Endothelial cell of umbilical vein (primary cell): ENCODE results near the gene TXNRD1. TPM values are rescaled to one million over a fixed set of nuclear protein-coding genes. Genes with fewer than 3 reads are reported as not detected.
"Not testable (repeated sequence)": the region's sequence is repeated elsewhere in the genome, so short reads cannot be mapped to it uniquely, and the experiment has no call there.

Experiments
- BruUV-seq: library from RNA; stranded (reverse); fragments of 400-500 nt; replicated peaks from 2 replicates; lab custom pipeline; 2021; lab: Mats Ljungman, UMichigan
- CTCF ChIA-PET: fragments of 300-600, 350-600 bp; sonication (Branson Sonifier 250); formaldehyde crosslinking; loops from one replicate; lab custom pipeline; 2021; ENCODE audit warnings: antibody characterized with exemption, inconsistent platforms; lab: Charles Lee
- POLR2A ChIA-PET: fragments of 300-600, 350-600 bp; sonication (Branson Sonifier 250); formaldehyde crosslinking; loops from one replicate; lab custom pipeline; 2021; ENCODE audit warnings: antibody characterized with exemption, inconsistent platforms; lab: Charles Lee
- DNase-seq: peaks from one replicate; pipeline ENCODE4 v3.0.0-alpha.2; 2011; ENCODE audit warnings: low read depth, low spot score
- FAIRE-seq: peaks from 2 replicates; lab custom pipeline; 2011; peaks lifted over from hg19 to GRCh38; lab: Jason Lieb, UNC
- H2AFZ ChIP-seq: 2 replicates; pipeline ENCODE4 v1.6.0; 2012; ENCODE audit warnings: low read depth, low read length, control low read depth, inconsistent platforms
- H3K27ac ChIP-seq: 2 replicates; pipeline ENCODE4 v1.5.1; 2011; ENCODE audit warnings: low read depth, mild to moderate bottlenecking, control low read depth, low read length, moderate library complexity; ENCODE audit not compliant: insufficient read depth
- H3K27me3 ChIP-seq, 2 experiments: 2 replicates each; pipeline versions ENCODE4 v1.6.0 to v1.6.1; 2011; ENCODE audit warnings: low read length in 2 of 2, mixed read lengths in 1 of 2; ENCODE audit not compliant: control insufficient read depth in 2 of 2, insufficient read depth in 2 of 2
- H3K36me3 ChIP-seq, 2 experiments: 2 replicates in 1 of 2; 3 replicates in 1 of 2; pipeline ENCODE4 v1.5.1; 2011; ENCODE audit warnings: low read length in 2 of 2, mild to moderate bottlenecking in 1 of 2, moderate library complexity in 1 of 2; ENCODE audit not compliant: control insufficient read depth in 2 of 2, insufficient read depth in 2 of 2; ENCODE audit errors: extremely low read depth in 1 of 2
- H3K4me1 ChIP-seq: 3 replicates; pipeline ENCODE4 v1.5.1; 2011; ENCODE audit warnings: mild to moderate bottlenecking, low read length; ENCODE audit not compliant: control insufficient read depth, insufficient read depth; ENCODE audit errors: extremely low read depth
- H3K4me2 ChIP-seq: 2 replicates; pipeline ENCODE4 v1.6.1; 2011; ENCODE audit warnings: low read length, control low read depth, mixed read lengths; ENCODE audit not compliant: insufficient read depth
- H3K4me3 ChIP-seq, 3 experiments: fragments of 200-600 bp in 1 of 3; sonication (generic), shearing (Covaris generic) in 1 of 3; replicated peaks in 1 of 3; 2 replicates each; pipeline ENCODE4 v1.5.1; 2011 to 2016; ENCODE audit warnings: control low read depth in 3 of 3, low read length in 3 of 3, mild to moderate bottlenecking in 2 of 3, inconsistent platforms in 1 of 3, low read depth in 1 of 3, moderate library complexity in 1 of 3; ENCODE audit not compliant: insufficient read depth in 1 of 3
- H3K79me2 ChIP-seq: 2 replicates; pipeline ENCODE4 v1.6.0; 2012; ENCODE audit warnings: low read length, inconsistent platforms; ENCODE audit not compliant: control insufficient read depth, insufficient read depth
- H3K9ac ChIP-seq: replicated peaks from 2 replicates; pipeline ENCODE3; 2011; ENCODE audit warnings: low read length, control low read depth; ENCODE audit not compliant: insufficient read depth; ENCODE audit errors: extremely low read depth
- H3K9me1 ChIP-seq: replicated peaks from 3 replicates; pipeline ENCODE4 v1.6.0; 2011; ENCODE audit warnings: mild to moderate bottlenecking, low read length; ENCODE audit not compliant: control insufficient read depth, insufficient read depth; ENCODE audit errors: extremely low read depth
- H3K9me3 ChIP-seq: replicated peaks from 2 replicates; pipeline ENCODE4 v1.5.1; 2012; ENCODE audit warnings: low read length, inconsistent platforms; ENCODE audit not compliant: control insufficient read depth, insufficient read depth
- H4K20me1 ChIP-seq: replicated peaks from 2 replicates; pipeline ENCODE3; 2011; ENCODE audit warnings: mild to moderate bottlenecking, low read length; ENCODE audit not compliant: control insufficient read depth, insufficient read depth; ENCODE audit errors: extremely low read depth
- EZH2 ChIP-seq: IDR thresholded peaks from 2 replicates; pipeline ENCODE4 v1.6.1; 2012; ENCODE audit warnings: borderline replicate concordance, low read depth, mild to moderate bottlenecking, moderate library complexity, low read length, inconsistent platforms; ENCODE audit not compliant: severe bottlenecking
- FOS ChIP-seq: IDR thresholded peaks from 2 replicates; pipeline ENCODE4 v1.6.1; 2011; ENCODE audit warnings: mild to moderate bottlenecking, low read length, moderate library complexity, borderline replicate concordance; ENCODE audit not compliant: insufficient read depth
- GATA2 ChIP-seq: IDR thresholded peaks from 2 replicates; pipeline ENCODE4 v1.7.0; 2011; ENCODE audit warnings: low read depth, mild to moderate bottlenecking, moderate library complexity, mixed read lengths, low read length; ENCODE audit not compliant: insufficient read length, insufficient read depth
- JUN ChIP-seq: IDR thresholded peaks from 2 replicates; pipeline ENCODE4 v1.6.1; 2011; ENCODE audit warnings: borderline replicate concordance, low read depth; ENCODE audit not compliant: insufficient read length, insufficient read depth
- MAX ChIP-seq: IDR thresholded peaks from 2 replicates; pipeline ENCODE4 v1.6.1; 2011; ENCODE audit not compliant: insufficient read depth, insufficient read length
- MYC ChIP-seq: IDR thresholded peaks from one replicate; pipeline ENCODE4 v1.6.1; 2011; ENCODE audit warnings: mild to moderate bottlenecking, low read depth, low read length
- POLR2A ChIP-seq: IDR thresholded peaks from 2 replicates; pipeline ENCODE4 v1.6.1; 2012; ENCODE audit warnings: low read depth, mild to moderate bottlenecking, control low read depth, low read length
- POLR2AphosphoS5 ChIP-seq: IDR thresholded peaks from 2 replicates; pipeline ENCODE4 v1.6.1; 2012; ENCODE audit warnings: low read depth, mild to moderate bottlenecking, control low read depth, low read length, moderate library complexity; ENCODE audit not compliant: insufficient read depth
- dilution Hi-C: fragments of 300-500 bp; cut with MboI; formaldehyde crosslinking; loops from one replicate; pipeline ENCODE4 v1.15.0; 2019; ENCODE audit warnings: low sequenced_read_pairs; ENCODE audit not compliant: extremely low pct_ligation_motif_present
- intact Hi-C: fragments of 100-400 bp; cut with micrococcal nuclease; formaldehyde crosslinking; loops from one replicate; pipeline ENCODE4 v1.10.0; 2022
- polyA plus RNA-seq, 4 experiments: library from polyadenylated mRNA; depleted of rRNA in 3 of 4; stranded (reverse) in 3 of 4; unstranded in 1 of 4; fragments of >200 nt; gene quantifications; 2 replicates each; pipeline versions ENCODE4 v1.2.1 to v1.2.3, GENCODE V29; 2011 to 2012; ENCODE audit warnings: missing spikeins in 1 of 4
- total RNA-seq: library from RNA; stranded (reverse); gene quantifications from 2 replicates; pipeline ENCODE4 v1.2.3, GENCODE V29; 2021
- TF ChIP-seq, protein P1 (sequence below), 2 donors: IDR thresholded peaks; 1 replicate in 1 of 2; 2 replicates in 1 of 2; pipeline ENCODE4 v1.5.1; 2011; ENCODE audit warnings: low read length in 2 of 2, mild to moderate bottlenecking in 2 of 2, moderate library complexity in 2 of 2, control low read depth in 1 of 2, inconsistent platforms in 1 of 2, low read depth in 1 of 2; ENCODE audit not compliant: insufficient read depth in 1 of 2; ENCODE audit errors: extremely low read depth in 1 of 2

TXNRD1 gene
- total and polyA plus RNA-seq, 2 donors (not counting 3 experiments of a cell fraction or from before 2014, with no cell fraction given), result 309 to 566 TPM

DNA sequence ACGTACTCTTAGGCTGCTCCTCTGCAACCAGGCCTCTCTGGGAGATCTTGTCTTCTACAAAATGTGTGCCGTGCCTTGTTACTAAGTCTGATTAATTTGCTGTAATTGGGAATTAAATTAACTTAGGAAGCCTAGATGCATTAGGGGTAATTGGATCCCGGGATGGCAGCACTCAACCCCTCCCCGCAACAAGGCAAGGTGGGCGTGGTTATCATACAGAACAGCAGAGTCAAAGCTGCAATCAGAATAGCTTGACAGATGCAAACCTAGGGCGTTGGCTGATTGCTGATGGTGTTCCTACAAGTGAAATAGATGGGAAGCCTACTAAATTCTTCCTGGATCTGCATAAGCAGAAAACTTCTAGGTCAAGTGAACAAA lies 43.0 kb upstream of the TXNRD1 start:
- DNase-seq, result no peak
- POLR2A ChIA-PET, result no interaction called here
- CTCF ChIA-PET, result no interaction called here
- H2AFZ ChIP-seq, result no peak overlapping the region
- H3K4me2 ChIP-seq, result no peak overlapping the region
- no peak for FAIRE-seq
- dilution Hi-C loops (no loop called here), intact Hi-C loops (no loop called here)
- no peak overlapping the region for H3K9ac ChIP-seq
- no peak for TF ChIP-seq POLR2A
- TF ChIP-seq FOS, result no peak
- no peak for TF ChIP-seq MAX
- TF ChIP-seq JUN, result no peak
- TF ChIP-seq EZH2, result no peak
- no peak for TF ChIP-seq POLR2AphosphoS5
- no peak for TF ChIP-seq MYC
- TF ChIP-seq GATA2, result no peak
- TF ChIP-seq, protein P1, sequence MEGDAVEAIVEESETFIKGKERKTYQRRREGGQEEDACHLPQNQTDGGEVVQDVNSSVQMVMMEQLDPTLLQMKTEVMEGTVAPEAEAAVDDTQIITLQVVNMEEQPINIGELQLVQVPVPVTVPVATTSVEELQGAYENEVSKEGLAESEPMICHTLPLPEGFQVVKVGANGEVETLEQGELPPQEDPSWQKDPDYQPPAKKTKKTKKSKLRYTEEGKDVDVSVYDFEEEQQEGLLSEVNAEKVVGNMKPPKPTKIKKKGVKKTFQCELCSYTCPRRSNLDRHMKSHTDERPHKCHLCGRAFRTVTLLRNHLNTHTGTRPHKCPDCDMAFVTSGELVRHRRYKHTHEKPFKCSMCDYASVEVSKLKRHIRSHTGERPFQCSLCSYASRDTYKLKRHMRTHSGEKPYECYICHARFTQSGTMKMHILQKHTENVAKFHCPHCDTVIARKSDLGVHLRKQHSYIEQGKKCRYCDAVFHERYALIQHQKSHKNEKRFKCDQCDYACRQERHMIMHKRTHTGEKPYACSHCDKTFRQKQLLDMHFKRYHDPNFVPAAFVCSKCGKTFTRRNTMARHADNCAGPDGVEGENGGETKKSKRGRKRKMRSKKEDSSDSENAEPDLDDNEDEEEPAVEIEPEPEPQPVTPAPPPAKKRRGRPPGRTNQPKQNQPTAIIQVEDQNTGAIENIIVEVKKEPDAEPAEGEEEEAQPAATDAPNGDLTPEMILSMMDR (IDR thresholded peaks at IDR 0.05; ENCODE audit: extremely low read depth in 1 of 2, insufficient read depth in 1 of 2, low read depth in 1 of 2, low read length in 2 of 2), result no peak
- no TSS peak for BruUV-seq
- H3K36me3 ChIP-seq, result no peaks in the 10 kb centered on the region
- H3K27ac ChIP-seq, result no peak overlapping the region
- H3K9me1 ChIP-seq, result no peaks in the 10 kb centered on the region
- no peaks in the 10 kb centered on the region for H3K4me1 ChIP-seq
- H3K9me3 ChIP-seq, result no peaks in the 10 kb centered on the region
- H4K20me1 ChIP-seq, result no peaks in the 10 kb centered on the region
- no peaks in the 10 kb centered on the region for H3K79me2 ChIP-seq
- H3K27me3 ChIP-seq, result no peaks in the 10 kb centered on the region
- no peak overlapping the region for H3K4me3 ChIP-seq

- FAIRE-seq, H3K27me3 ChIP-seq, H3K4me1 ChIP-seq, CTCF ChIA-PET, POLR2A ChIA-PET, H3K4me2 ChIP-seq, dilution Hi-C loops, H3K36me3 ChIP-seq, intact Hi-C loops, DNase-seq, H4K20me1 ChIP-seq, H3K79me2 ChIP-seq, H3K4me3 ChIP-seq, H3K9ac ChIP-seq, H2AFZ ChIP-seq, H3K27ac ChIP-seq, H3K9me1 ChIP-seq, BruUV-seq, H3K9me3 ChIP-seq: not testable (repeated sequence)
Observed at GRCh38 chr12:104173804-104174203, 41.8 kb upstream of the TXNRD1 start.
